Measurements from ENCODE around the gene FOXP1.

Gene FOXP1

DNA sequence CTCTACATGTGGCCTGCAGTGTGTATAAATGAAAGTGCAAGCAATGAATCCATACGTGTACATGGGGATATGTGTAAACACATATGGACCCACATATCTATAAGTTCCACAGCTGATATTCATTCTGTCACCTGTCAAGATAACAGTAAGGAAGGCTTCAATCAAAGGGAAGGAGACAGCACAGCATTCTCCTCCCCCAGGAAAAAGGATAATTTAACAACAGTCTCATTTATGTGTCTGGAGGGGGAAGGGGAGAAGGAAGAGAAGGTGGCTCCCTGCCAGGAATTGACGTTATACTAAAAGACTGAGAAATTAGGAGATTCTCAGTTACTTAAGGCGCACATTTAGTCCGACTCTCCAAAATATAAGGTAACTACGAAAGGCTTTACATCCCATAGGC, 345.9 kb downstream of the FOXP1 start:
- TF ChIP-seq, protein P1, sequence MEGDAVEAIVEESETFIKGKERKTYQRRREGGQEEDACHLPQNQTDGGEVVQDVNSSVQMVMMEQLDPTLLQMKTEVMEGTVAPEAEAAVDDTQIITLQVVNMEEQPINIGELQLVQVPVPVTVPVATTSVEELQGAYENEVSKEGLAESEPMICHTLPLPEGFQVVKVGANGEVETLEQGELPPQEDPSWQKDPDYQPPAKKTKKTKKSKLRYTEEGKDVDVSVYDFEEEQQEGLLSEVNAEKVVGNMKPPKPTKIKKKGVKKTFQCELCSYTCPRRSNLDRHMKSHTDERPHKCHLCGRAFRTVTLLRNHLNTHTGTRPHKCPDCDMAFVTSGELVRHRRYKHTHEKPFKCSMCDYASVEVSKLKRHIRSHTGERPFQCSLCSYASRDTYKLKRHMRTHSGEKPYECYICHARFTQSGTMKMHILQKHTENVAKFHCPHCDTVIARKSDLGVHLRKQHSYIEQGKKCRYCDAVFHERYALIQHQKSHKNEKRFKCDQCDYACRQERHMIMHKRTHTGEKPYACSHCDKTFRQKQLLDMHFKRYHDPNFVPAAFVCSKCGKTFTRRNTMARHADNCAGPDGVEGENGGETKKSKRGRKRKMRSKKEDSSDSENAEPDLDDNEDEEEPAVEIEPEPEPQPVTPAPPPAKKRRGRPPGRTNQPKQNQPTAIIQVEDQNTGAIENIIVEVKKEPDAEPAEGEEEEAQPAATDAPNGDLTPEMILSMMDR (conservative IDR thresholded peaks at IDR 0.05): no peak
- no peak overlapping the region for H3K27ac ChIP-seq

GRCh38 chr3:71235846-71236245, 347.7 kb downstream of the FOXP1 start:
- H3K27ac ChIP-seq: no peak overlapping the region

DNA sequence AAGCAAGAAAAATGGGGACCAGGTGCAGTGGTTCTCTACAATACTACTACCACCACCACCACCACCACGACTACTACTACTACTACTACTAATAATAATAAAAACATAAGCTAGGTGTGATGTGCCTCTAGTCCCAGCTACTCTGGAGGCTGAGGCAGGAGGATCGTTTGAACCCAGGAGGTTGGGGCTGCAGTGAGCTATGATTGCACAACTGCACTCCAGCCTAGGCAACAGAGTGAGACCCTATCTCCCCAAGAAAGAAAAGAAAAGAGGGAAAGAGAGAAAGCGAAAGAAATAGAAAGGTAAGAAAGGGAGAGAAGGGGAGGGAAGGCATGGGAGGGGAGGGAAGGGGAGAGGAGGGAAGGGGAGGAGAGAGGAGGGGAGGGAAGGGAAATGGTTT, 350.6 kb downstream of the FOXP1 start:
- no peak overlapping the region for H3K27ac ChIP-seq
- TF ChIP-seq, protein P1 (conservative IDR thresholded peaks at IDR 0.05): no peak

More at GRCh38 chr3:71235846-71236245, 347.7 kb downstream of the FOXP1 start:
- TF ChIP-seq, protein P1 (conservative IDR thresholded peaks at IDR 0.05): no peak

DNA sequence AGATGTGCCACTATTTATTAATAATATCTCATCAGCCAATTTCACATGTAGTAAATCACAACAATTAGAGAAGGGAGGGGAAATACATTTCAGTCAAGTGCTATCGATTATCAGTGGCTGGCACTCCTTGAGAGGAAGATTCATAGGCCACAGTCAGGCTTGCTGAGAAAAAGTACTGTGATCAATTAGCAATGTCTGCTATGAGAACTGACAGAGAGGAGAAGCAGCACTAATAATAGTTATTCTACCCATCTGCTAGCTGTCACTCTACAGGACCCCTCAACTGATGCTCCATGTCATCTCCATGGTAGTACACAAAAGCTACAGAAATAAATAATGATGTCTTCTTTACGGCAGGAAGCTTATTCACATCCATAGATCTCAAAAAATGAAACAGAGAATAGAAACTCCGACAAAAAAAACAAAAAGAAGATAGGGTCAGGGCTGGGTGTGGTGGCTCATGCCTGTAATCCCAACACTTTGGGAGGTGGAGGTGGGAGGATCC, 351.3 kb downstream of the FOXP1 start:
- H3K27ac ChIP-seq: no peak overlapping the region
- TF ChIP-seq, protein P1 (conservative IDR thresholded peaks at IDR 0.05): no peak

DNA sequence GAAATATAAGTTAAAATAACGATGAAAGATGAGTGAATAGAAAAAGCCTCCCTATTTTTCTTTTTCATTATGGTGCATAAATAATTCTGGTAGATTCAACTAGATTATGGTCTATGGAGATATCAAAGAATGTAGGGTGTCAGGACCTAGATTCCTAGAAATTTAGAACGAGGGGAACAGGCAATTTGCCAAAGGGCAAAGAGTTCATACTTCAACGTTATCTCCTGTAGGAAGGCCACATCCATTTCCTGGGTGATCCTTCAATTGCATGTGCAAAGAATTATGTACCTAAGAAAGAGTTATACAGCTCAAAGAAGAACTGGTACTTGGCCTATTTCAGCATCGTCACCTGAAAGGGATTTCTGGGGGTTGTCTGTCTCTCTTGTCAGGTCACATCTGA, 351.8 kb downstream of the FOXP1 start:
- H3K27ac ChIP-seq: no peak overlapping the region
- TF ChIP-seq, protein P1 (conservative IDR thresholded peaks at IDR 0.05): no peak

- no peak overlapping the region for H3K27ac ChIP-seq
- TF ChIP-seq, protein P1 (conservative IDR thresholded peaks at IDR 0.05): no peak
These were observed 353.4 kb downstream of the FOXP1 start for GRCh38 chr3:71229905-71230657.

GRCh38 chr3:71228156-71228866, 355.2 kb downstream of the FOXP1 start:
- TF ChIP-seq, protein P1 (conservative IDR thresholded peaks at IDR 0.05): no peak
- no peak overlapping the region for H3K27ac ChIP-seq

Measured in VCaP (cell line).